Measurements from ENCODE around the gene ZFR2. TPM values are rescaled to one million over a fixed set of nuclear protein-coding genes. Genes with fewer than 3 reads are reported as not detected.
"Not testable (repeated sequence)": the region's sequence is repeated elsewhere in the genome, so short reads cannot be mapped to it uniquely, and the experiment has no call there.

The ZFR2 gene
- total RNA-seq, 1 experiment from 2014 or later = not detected

DNA sequence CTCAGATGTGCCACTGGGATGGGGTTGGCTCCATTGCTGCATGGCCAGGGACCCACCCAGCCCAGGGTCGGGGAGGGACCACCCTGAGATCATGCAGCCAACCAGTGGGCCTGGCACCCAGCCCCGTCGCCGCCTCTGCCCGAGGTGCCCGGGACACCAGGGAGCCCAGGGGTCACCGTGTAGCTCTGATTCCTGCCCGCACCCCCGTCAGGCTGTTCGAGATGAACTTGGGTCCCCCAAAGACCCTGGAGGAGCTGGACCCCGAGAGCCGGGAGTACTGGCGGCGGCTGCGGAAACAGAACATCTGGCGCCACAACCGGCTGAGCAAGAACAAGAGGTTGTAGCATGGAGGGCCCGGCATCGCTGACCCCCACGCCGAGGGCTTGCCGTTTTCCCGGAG is 101.8 kb downstream of the ZFR2 start:
- no TSS peak for BruUV-seq (replicated peaks)
- TF ChIP-seq, protein P1, sequence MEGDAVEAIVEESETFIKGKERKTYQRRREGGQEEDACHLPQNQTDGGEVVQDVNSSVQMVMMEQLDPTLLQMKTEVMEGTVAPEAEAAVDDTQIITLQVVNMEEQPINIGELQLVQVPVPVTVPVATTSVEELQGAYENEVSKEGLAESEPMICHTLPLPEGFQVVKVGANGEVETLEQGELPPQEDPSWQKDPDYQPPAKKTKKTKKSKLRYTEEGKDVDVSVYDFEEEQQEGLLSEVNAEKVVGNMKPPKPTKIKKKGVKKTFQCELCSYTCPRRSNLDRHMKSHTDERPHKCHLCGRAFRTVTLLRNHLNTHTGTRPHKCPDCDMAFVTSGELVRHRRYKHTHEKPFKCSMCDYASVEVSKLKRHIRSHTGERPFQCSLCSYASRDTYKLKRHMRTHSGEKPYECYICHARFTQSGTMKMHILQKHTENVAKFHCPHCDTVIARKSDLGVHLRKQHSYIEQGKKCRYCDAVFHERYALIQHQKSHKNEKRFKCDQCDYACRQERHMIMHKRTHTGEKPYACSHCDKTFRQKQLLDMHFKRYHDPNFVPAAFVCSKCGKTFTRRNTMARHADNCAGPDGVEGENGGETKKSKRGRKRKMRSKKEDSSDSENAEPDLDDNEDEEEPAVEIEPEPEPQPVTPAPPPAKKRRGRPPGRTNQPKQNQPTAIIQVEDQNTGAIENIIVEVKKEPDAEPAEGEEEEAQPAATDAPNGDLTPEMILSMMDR (IDR thresholded peaks at IDR 0.05; ENCODE audit: unreplicated experiment) = no peak
- CTCF ChIA-PET = interaction anchor here (0.6 kb wide), 1 partner anchor 475 kb away, joined by 3 read pairs; no protein-coding TSS in a partner anchor
- no peaks in the 10 kb centered on the region for H3K9me3 Mint-ChIP-seq (ENCODE audit: unreplicated experiment)
- peaks cover 14% of the 10 kb centered on the region for H3K36me3 Mint-ChIP-seq (ENCODE audit: insufficient read depth, unreplicated experiment)
- no peaks in the 10 kb centered on the region for H3K27me3 Mint-ChIP-seq (ENCODE audit: insufficient read depth, unreplicated experiment)
- H3K4me3 Mint-ChIP-seq (ENCODE audit: unreplicated experiment) = no peak overlapping the region
- no peak overlapping the region for H3K27ac Mint-ChIP-seq (ENCODE audit: low read depth, unreplicated experiment)
- intact Hi-C loops (cut with micrococcal nuclease) = loop anchor here (10.0 kb wide), 1 partner anchor 58 kb away; no protein-coding TSS in a partner anchor
- DNase-seq (ENCODE audit: unreplicated experiment) = no peak
- POLR2A ChIA-PET = no interaction called here
- no peaks in the 10 kb centered on the region for H3K4me1 Mint-ChIP-seq (ENCODE audit: insufficient read depth, unreplicated experiment)

DNA sequence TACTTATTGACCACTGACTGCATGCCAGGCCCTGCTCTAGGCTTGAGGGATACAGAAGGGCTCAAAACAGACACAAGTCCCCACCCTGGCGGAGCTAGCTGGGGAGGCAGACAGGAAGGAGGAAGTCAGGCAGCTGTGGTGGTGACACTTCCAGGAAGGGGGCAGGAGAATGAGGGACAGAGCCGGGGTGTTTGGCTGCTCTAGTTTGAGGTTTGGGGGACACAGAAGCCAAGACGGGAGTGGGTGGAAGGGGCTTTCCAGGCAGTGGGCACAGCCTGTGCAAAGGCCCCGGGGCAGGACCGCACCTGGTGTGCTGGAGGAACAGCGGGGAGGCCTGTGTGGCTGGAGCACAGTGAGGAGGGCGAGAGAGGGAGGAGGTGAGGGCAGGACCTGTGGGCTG is 102.3 kb downstream of the ZFR2 start:
- no peak overlapping the region for H3K27ac Mint-ChIP-seq (ENCODE audit: low read depth, unreplicated experiment)
- CTCF ChIA-PET = interaction anchor here (0.6 kb wide), 1 partner anchor 474 kb away, joined by 3 read pairs; no protein-coding TSS in a partner anchor
- DNase-seq (ENCODE audit: unreplicated experiment) = no peak
- H3K27me3 Mint-ChIP-seq (ENCODE audit: insufficient read depth, unreplicated experiment) = no peaks in the 10 kb centered on the region
- intact Hi-C loops (cut with micrococcal nuclease) = loop anchor here (10.0 kb wide), 1 partner anchor 58 kb away; no protein-coding TSS in a partner anchor
- POLR2A ChIA-PET = no interaction called here
- no peak overlapping the region for H3K4me3 Mint-ChIP-seq (ENCODE audit: unreplicated experiment)
- BruUV-seq (replicated peaks) = no TSS peak
- peaks cover 14% of the 10 kb centered on the region for H3K36me3 Mint-ChIP-seq (ENCODE audit: insufficient read depth, unreplicated experiment)
- TF ChIP-seq, protein P1 (IDR thresholded peaks at IDR 0.05; ENCODE audit: unreplicated experiment) = no peak
- no peaks in the 10 kb centered on the region for H3K9me3 Mint-ChIP-seq (ENCODE audit: unreplicated experiment)
- H3K4me1 Mint-ChIP-seq (ENCODE audit: insufficient read depth, unreplicated experiment) = peaks cover 5% of the 10 kb centered on the region

DNA sequence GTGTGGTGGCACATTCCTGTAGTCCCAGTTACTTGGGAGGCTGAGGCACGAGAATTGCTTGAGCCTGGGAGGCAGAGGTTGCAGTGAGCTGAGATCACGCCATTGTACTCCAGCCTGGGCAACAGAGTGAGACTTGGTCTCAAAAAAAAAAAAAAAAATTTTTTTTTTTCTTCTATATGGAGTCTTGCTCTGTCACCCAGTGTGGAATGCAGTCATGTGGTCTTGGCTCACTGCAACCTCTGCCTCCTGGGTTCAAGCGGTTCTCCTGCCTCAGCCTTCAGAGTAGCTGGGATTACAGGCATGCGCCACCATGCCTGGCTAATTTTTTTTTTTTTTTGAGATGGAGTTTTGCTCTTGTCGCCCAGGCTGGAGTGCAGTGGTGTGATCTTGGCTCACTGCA is 103.1 kb downstream of the ZFR2 start:
- intact Hi-C loops (cut with micrococcal nuclease) = loop anchor here (10.0 kb wide), 1 partner anchor 59 kb away; no protein-coding TSS in a partner anchor
- POLR2A ChIA-PET; H3K27ac Mint-ChIP-seq (ENCODE audit: low read depth, unreplicated experiment); H3K4me3 Mint-ChIP-seq (ENCODE audit: unreplicated experiment); BruUV-seq (replicated peaks); H3K9me3 Mint-ChIP-seq (ENCODE audit: unreplicated experiment); H3K27me3 Mint-ChIP-seq (ENCODE audit: insufficient read depth, unreplicated experiment); DNase-seq (ENCODE audit: unreplicated experiment); H3K4me1 Mint-ChIP-seq (ENCODE audit: insufficient read depth, unreplicated experiment); CTCF ChIA-PET: not testable (repeated sequence)
- peaks cover 20% of the 10 kb centered on the region for H3K36me3 Mint-ChIP-seq (ENCODE audit: insufficient read depth, unreplicated experiment)

DNA sequence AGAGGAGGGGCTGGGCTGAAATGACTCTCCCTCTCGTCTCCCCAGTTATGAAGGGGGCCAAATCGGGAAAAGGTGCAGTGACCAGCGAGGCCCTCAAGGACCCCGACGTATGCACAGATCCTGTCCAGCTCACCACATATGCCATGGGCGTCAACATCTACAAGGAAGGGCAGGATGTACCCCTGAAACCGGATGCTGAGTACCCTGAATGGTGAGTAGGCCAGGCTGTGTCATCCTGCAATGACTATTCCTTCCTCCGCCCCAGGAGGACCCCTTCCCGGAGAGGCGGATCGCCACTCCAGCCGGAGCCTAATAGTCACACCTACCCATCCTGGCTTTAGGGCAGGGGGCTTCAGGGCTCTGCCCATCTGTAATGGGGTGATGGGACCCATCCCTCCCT is 103.7 kb downstream of the ZFR2 start:
- ChIA-PET CTCF (no interaction called here), POLR2A (no interaction called here)
- TF ChIP-seq, protein P1 (IDR thresholded peaks at IDR 0.05; ENCODE audit: unreplicated experiment) = no peak
- intact Hi-C loops (cut with micrococcal nuclease) = loop anchor here (10.0 kb wide), 1 partner anchor 60 kb away; no protein-coding TSS in a partner anchor
- no peaks in the 10 kb centered on the region for H3K9me3 Mint-ChIP-seq (ENCODE audit: unreplicated experiment)
- H3K27me3 Mint-ChIP-seq (ENCODE audit: insufficient read depth, unreplicated experiment) = no peaks in the 10 kb centered on the region
- no TSS peak for BruUV-seq (replicated peaks)
- no peak overlapping the region for H3K27ac Mint-ChIP-seq (ENCODE audit: low read depth, unreplicated experiment)
- H3K4me3 Mint-ChIP-seq (ENCODE audit: unreplicated experiment) = no peak overlapping the region
- peaks cover 21% of the 10 kb centered on the region for H3K36me3 Mint-ChIP-seq (ENCODE audit: insufficient read depth, unreplicated experiment)
- no peak for DNase-seq (ENCODE audit: unreplicated experiment)
- H3K4me1 Mint-ChIP-seq (ENCODE audit: insufficient read depth, unreplicated experiment) = peaks cover 6% of the 10 kb centered on the region

Data from MCF 10A (cell line).